Stimulated activated CD4-positive, alpha-beta T cell treated with anti-CD3 and anti-CD28 coated beads, Interleukin-4, amount 100 ng/mL, for 24 hours (primary cell): ENCODE data around the gene ISG15.

Source experiments
- DNase-seq: peaks from one replicate; pipeline ENCODE4 v3.0.0-alpha.2; 2020

Gene ISG15

GRCh38 chr1:1063261-1063944 is 50.1 kb downstream of the ISG15 start:
- DNase-seq: no peak
